Muscle of arm (tissue), 12 donors: ENCODE measurements around the gene BRD7. TPM values are rescaled to one million over a fixed set of nuclear protein-coding genes. Genes with fewer than 3 reads are reported as not detected.
"Not testable (repeated sequence)": the region's sequence is repeated elsewhere in the genome, so short reads cannot be mapped to it uniquely, and the experiment has no call there.

Source experiments
- DNase-seq: peaks from one replicate; pipeline ENCODE4 v3.0.0-alpha.2; 2013
- polyA plus RNA-seq, 12 donors: library from polyadenylated mRNA; unstranded; fragments of 120-200 nt; gene quantifications; one replicate each; pipeline ENCODE4 v1.2.1, GENCODE V29; 2013; ENCODE audit not compliant: insufficient read length in 12 of 12

Gene BRD7
- polyA plus RNA-seq, 12 donors = 59.8 to 80.7 (median 77.5) TPM; not detected in 1

- DNase-seq = no peak
Observed at GRCh38 chr16:50360779-50361178, 8.0 kb downstream of the BRD7 start.

GRCh38 chr16:50360033-50360778 is 8.6 kb downstream of the BRD7 start:
- no peak for DNase-seq

GRCh38 chr16:50359626-50360025 is 9.2 kb downstream of the BRD7 start:
- no peak for DNase-seq

GRCh38 chr16:50354629-50355456 is 13.9 kb downstream of the BRD7 start:
- no peak for DNase-seq

GRCh38 chr16:50354082-50354481 is 14.7 kb downstream of the BRD7 start:
- DNase-seq = no peak

GRCh38 chr16:50351952-50352351 is 16.8 kb downstream of the BRD7 start:
- DNase-seq = no peak

GRCh38 chr16:50351116-50351515 is 17.7 kb downstream of the BRD7 start:
- DNase-seq = no peak

GRCh38 chr16:50345210-50345609 is 23.6 kb downstream of the BRD7 start:
- DNase-seq = not testable (repeated sequence)

GRCh38 chr16:50343566-50343965 is 25.2 kb downstream of the BRD7 start:
- DNase-seq = not testable (repeated sequence)

- no peak for DNase-seq
Observed at GRCh38 chr16:50340578-50340977, 28.2 kb downstream of the BRD7 start.

GRCh38 chr16:50338371-50339231 is 30.2 kb downstream of the BRD7 start:
- DNase-seq = no peak

- DNase-seq = no peak
Observed at GRCh38 chr16:50336884-50337283, 31.9 kb downstream of the BRD7 start.

GRCh38 chr16:50335196-50335958 is 33.4 kb downstream of the BRD7 start:
- no peak for DNase-seq

GRCh38 chr16:50334106-50334975 is 34.4 kb downstream of the BRD7 start:
- no peak for DNase-seq

- no peak for DNase-seq
Observed at GRCh38 chr16:50332599-50332998, 36.2 kb downstream of the BRD7 start.

- no peak for DNase-seq
Observed at GRCh38 chr16:50331570-50331969, 37.2 kb downstream of the BRD7 start.

GRCh38 chr16:50329446-50330189 is 39.2 kb downstream of the BRD7 start:
- no peak for DNase-seq

- no peak for DNase-seq
Observed at GRCh38 chr16:50326835-50327465, 41.8 kb downstream of the BRD7 start.

- DNase-seq = no peak
Observed at GRCh38 chr16:50326264-50326663, 42.5 kb downstream of the BRD7 start.
